ENCODE data around the gene AFF1. TPM values are rescaled to one million over a fixed set of nuclear protein-coding genes. Genes with fewer than 3 reads are reported as not detected.

The AFF1 gene
- total and polyA plus RNA-seq, 2 of the 4 experiments (the other 2 are of a cell fraction), result 7.0 to 9.6 TPM

DNA sequence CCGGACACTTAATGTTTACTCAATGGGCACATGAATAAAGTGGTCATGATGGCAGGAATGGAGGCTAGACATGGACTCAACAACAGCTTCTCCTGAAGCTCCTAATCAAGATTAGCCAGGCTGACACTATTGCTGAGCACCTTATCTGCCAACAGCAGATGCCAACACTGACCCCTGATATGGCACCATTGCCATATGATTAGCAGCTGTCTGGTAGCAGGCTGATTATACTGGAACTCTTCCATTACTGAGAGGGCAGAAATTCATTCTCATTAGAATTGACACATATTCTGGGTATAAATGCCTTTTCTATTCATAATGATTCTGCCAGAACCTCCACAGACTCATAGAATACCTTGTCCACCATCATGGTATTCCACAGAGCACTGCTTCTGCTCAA lies 18.4 kb upstream of the AFF1 start:
- H2AFZ ChIP-seq (replicated peaks; ENCODE audit: low read length, poor library complexity), result no peak overlapping the region
- H2BK15ac ChIP-seq (ENCODE audit: low read depth, low read length), result no peak overlapping the region
- TF ChIP-seq POLR2A (IDR thresholded peaks at IDR 0.05; ENCODE audit: low read depth, low read length) (no peak), MAFK (IDR thresholded peaks at IDR 0.05; ENCODE audit: low read depth, low read length) (no peak), NFE2L2 (IDR thresholded peaks at IDR 0.05; ENCODE audit: low read depth, low read length) (no peak), RFX5 (IDR thresholded peaks at IDR 0.05; ENCODE audit: low read depth, low read length) (no peak), SMC3 (IDR thresholded peaks at IDR 0.05; ENCODE audit: low read depth, low read length) (no peak), RCOR1 (IDR thresholded peaks at IDR 0.05; ENCODE audit: insufficient replicate concordance, low read length) (no peak), RAD21 (IDR thresholded peaks at IDR 0.05; ENCODE audit: low read length) (no peak)
- TF ChIP-seq, protein P1, sequence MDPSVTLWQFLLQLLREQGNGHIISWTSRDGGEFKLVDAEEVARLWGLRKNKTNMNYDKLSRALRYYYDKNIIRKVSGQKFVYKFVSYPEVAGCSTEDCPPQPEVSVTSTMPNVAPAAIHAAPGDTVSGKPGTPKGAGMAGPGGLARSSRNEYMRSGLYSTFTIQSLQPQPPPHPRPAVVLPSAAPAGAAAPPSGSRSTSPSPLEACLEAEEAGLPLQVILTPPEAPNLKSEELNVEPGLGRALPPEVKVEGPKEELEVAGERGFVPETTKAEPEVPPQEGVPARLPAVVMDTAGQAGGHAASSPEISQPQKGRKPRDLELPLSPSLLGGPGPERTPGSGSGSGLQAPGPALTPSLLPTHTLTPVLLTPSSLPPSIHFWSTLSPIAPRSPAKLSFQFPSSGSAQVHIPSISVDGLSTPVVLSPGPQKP (IDR thresholded peaks at IDR 0.05; ENCODE audit: borderline replicate concordance, low read depth, low read length), result no peak
- H2BK120ac ChIP-seq (ENCODE audit: low read depth, low read length), result no peak overlapping the region
- no peak overlapping the region for H4K5ac ChIP-seq (ENCODE audit: low read depth, low read length)
- POLR2A ChIA-PET (ENCODE audit: unreplicated experiment), result no interaction called here
- dilution Hi-C loops (cut with HindIII; ENCODE audit: low sequenced_read_pairs, unreplicated experiment) (no loop called here), in situ Hi-C loops (cut with MboI; ENCODE audit: low sequenced_read_pairs) (loop anchor here (25.0 kb wide), 1 partner anchor 546 kb away; no protein-coding TSS in a partner anchor), intact Hi-C loops (cut with micrococcal nuclease) (no loop called here)
- H4K91ac ChIP-seq (ENCODE audit: insufficient read depth, low read depth, low read length), result no peak overlapping the region
- no peak for DNase-seq
- H4K8ac ChIP-seq (ENCODE audit: low read depth in 2 of 2, low read length in 2 of 2), result no peak overlapping the region
- no peaks in the 10 kb centered on the region; the same call in 1 of the 2 replicates for H3K9me1 ChIP-seq (ENCODE audit: insufficient read depth, low read length)
- no peak overlapping the region for H2BK5ac ChIP-seq (ENCODE audit: low read depth, low read length, poor library complexity, severe bottlenecking)
- ATAC-seq (ENCODE audit: low read depth), result no peak
- H2AK5ac ChIP-seq (ENCODE audit: low read depth, low read length), result no peak overlapping the region
- no peak overlapping the region for H3K4me2 ChIP-seq (ENCODE audit: low read depth, low read length)
- WGBS, 2 experiments (ENCODE audit: extremely low coverage in 2 of 2, insufficient read length in 1 of 2), result no CpG with 5 or more reads among the region's 1 CpG
- no peak overlapping the region for H3K27ac ChIP-seq (ENCODE audit: insufficient read depth, low read length)
- H3K18ac ChIP-seq (ENCODE audit: low read depth, low read length), result no peak overlapping the region
- H3K14ac ChIP-seq (replicated peaks; ENCODE audit: low read depth, low read length), result no peak overlapping the region
- H2AK9ac ChIP-seq (replicated peaks; ENCODE audit: low read depth, low read length, poor library complexity), result no peak overlapping the region
- H3K4me1 ChIP-seq (ENCODE audit: control insufficient read depth, insufficient read depth, low read length), result no peaks in the 10 kb centered on the region; the same call in 1 of the 2 replicates
- no peak overlapping the region for H3K23ac ChIP-seq (ENCODE audit: low read depth, low read length)
- H3K56ac ChIP-seq (ENCODE audit: extremely low read depth, insufficient read depth, low read length), result no peak overlapping the region
- no peak overlapping the region for H3K4me3 ChIP-seq (ENCODE audit: insufficient read depth, low read depth, low read length)
- CTCF ChIA-PET, result interaction anchor here (1.7 kb wide), 1 partner anchor 420 kb away, joined by 4 read pairs; no protein-coding TSS in a partner anchor
- no peaks in the 10 kb centered on the region for H3K36me3 ChIP-seq (ENCODE audit: control insufficient read depth, insufficient read depth, low read length)
- no peak overlapping the region for H2BK20ac ChIP-seq (ENCODE audit: low read depth, low read length)
- no TSS peak for BruUV-seq (replicated peaks)
- H3K9ac ChIP-seq (ENCODE audit: low read depth, low read length), result no peak overlapping the region
- H3K27me3 ChIP-seq (ENCODE audit: control insufficient read depth, insufficient read depth, low read length), result no peaks in the 10 kb centered on the region
- no peaks in the 10 kb centered on the region for H4K20me1 ChIP-seq (ENCODE audit: insufficient read depth, low read length)
- H3K9me3 ChIP-seq (ENCODE audit: control insufficient read depth, insufficient read depth, low read length), result no peaks in the 10 kb centered on the region
- no peak overlapping the region for H3K4ac ChIP-seq (ENCODE audit: low read depth, low read length)
- no peaks in the 10 kb centered on the region for H3K79me1 ChIP-seq (ENCODE audit: low read depth in 1 of 2, low read length in 2 of 2)

Measured in IMR-90 (cell line).